DMS79 (cell line): ENCODE measurements around the gene RAB3IL1.
"Not testable (repeated sequence)": the region's sequence is repeated elsewhere in the genome, so short reads cannot be mapped to it uniquely, and the experiment has no call there.

ENCODE experiments used
- DNase-seq: peaks from one replicate; lab custom pipeline; 2025; lab: John Stamatoyannopoulos, UW

RAB3IL1 gene

DNA sequence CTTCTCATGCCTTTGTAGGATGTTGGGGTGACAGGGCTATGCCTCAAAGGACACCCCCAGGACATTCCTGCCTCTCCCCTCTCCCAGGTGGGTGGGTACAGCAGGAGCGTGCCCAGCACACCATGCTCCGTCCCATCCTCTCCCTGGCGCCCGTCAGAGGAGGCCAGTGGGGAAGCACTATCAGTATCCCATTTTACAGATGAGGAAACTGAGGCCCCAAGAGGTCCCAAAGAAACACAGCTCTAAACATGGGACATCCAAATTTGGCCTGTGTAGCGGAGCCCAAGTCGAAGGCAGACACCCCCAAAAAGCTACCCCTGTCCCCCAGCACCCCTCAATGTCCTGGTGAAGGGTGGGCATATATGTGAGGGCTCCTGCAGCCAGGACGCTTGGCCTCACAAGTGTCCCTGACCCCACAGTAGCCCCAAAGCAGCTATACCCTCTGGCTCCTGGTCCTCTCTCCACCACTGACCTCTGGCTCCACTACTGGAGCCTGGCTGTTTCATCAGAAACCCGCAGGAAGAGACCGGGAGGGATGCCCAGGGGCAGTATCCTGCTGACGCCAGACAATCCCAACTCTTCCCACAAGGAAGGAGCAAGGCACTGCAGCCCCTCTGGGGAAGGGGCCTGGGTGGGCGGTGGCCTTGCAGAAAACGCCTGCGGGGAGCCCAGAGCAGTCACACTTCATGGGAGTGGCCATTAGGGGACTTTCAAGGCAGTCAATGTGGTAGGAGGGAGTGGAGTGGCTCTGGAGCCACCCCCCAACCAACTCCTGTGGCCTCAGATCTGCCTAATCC is 31.4 kb downstream of the RAB3IL1 start:
- DNase-seq = no peak

DNA sequence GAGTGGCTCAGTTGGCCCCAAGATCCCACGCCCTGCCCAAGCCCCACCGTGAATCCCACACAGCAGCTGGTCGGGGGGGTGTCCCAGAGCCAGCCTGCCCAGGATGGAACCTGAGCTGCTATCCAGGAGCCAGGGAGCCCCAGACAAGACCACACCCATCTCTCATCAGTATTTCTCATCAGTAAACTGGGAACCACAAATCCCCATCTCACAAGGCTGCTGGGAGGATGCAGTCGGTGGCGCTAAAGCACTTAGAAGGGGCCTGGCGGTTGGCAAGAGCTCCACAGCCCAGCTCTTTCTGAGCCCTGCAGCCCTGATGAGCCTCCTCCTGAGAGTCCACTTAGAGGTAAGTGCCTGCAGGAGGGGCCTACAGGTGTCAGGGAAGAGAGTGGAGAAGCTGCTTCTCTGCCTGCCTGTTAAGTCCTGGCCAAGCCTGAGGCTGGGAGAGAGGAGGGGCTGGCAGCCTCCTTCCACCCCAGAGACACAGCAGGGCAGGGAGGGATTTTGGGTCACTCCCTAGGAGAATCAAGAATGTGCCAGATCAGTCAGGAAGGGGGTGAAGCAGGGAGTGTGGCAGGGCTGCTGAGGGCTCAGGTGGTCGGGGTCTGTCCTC is 32.1 kb downstream of the RAB3IL1 start:
- peak; percentile 93 for DNase-seq

DNA sequence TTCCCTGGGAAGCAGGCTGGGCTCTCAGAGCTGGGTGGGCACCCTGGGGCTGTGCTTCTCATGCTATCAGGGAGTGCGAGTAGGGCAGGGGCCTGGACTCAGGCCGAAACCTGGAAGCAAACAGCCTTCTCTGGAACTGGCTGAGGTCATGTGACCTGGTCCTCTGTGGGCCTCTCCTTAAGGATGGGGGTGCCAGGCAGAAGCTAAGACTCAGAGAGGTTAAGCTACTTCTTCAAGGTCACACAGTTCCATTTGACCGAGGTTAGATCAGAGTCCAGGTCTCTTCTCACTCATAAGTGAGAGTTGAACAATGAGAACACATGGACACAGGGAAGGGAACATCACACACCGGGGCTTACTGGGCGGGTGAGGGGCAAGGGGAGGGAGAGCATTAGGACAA is 33.4 kb downstream of the RAB3IL1 start:
- no peak for DNase-seq

DNA sequence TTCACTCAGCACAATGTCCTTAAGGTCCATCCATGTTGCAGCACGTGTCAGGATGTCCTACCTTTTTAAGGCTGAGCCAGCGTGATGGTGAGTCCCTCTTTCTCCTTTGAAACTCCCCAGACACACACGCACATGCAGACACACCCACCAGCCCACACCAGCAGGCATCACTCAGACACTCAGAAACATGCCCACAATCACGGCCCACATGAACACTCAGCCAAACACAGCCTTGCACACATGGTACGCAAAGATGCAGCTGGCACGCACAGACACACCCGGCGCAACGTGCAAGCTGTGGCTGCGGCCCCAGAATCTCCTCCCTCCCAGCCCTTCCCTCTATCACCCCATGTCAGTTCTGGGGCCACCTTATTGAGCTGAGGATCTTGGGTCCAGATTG is 34.0 kb downstream of the RAB3IL1 start:
- no peak for DNase-seq

DNA sequence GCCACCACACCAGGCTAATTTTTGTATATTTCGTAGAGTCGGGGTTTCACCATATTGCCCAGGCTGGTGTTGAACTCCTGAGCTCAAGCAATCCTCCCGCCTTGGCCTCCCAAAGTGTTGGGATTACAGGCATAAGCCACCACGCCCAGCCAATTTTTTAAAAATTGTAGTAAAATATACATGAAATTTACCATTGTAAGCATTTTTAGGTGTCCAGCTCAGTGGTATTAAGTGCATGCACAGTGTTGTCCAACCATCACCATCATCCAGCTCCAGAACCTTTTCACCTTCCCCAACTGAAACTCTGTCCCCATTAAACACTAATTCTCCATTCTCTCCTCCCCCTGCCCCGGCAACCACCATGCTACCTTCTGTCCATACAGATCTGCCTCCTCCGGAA is 34.5 kb downstream of the RAB3IL1 start:
- DNase-seq = no peak

DNA sequence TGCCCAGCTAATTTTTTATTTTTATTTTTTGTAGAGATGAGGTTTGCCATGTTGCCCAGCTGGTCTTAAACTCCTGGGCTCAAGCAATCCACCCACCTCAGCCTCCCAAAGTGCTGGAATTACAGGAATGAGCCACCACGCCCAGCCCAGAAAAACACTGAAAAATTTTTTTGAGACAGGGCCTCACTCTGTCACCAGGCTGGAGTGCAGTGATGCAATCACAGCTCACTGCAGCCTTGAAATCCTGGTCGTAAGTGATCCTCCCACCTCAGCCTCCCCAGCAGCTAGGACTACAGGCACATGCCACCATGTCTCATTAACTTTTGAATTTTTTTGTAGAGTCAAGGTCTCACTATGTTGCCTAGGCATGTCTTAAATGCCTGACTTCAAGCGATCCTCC is 35.1 kb downstream of the RAB3IL1 start:
- not testable (repeated sequence) for DNase-seq

DNA sequence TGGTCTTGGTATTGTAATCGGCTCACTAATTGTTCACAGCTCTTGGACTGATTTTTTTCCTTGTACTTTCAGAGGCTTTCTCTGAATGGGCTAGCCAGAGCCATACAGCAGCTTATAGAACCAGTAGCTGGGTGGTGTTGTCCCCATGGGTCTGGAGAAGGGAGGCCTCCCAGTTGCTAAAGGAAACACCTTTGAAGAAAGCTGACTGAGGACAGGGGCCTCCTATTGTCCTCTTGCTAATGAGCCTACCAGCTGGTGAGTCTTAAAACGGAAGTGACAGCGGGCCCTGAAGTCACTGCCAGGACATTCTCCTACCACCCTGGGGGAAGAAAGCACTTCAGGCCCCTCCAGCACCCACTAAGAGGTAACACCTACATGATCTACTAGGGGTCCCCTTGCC is 36.0 kb downstream of the RAB3IL1 start:
- no peak for DNase-seq

DNA sequence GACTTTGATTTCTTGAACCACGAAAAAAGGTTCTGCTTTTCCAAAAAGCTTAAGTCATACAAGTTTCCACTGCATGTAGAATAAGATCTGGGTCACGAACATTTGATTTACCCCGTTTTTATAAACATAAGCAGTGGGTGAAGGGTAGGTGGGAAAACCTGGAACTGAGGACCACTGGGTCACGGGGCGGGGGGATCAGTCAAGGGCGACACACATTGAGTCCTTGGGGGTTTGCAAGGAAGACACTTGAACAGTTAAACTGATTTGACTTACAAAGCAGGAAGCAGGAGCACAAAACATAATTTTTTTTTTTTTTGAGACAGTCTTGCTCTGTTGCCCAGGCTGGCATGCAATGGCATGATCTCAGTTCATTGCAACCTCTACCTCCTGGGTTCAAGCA is 36.9 kb downstream of the RAB3IL1 start:
- no peak for DNase-seq

DNA sequence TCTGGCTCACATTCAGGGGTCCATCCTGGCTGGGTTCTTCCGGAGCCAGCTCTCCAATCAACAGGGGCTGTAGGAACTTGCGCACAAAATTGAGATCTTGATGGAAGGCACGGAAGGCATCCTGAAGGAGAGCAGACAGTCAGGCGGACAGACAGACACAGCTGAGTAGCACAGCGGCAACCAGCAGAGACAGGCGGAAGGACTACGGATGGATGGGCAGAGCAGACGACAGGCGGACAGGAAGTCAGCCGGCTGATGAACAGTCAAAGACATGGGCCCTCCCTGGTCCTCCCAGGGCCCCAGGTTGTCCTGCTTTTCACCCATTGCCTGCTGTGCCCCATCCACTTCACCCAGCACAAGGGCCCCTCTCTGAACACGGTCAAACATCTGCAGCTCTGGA is 37.3 kb downstream of the RAB3IL1 start:
- DNase-seq = no peak

DNA sequence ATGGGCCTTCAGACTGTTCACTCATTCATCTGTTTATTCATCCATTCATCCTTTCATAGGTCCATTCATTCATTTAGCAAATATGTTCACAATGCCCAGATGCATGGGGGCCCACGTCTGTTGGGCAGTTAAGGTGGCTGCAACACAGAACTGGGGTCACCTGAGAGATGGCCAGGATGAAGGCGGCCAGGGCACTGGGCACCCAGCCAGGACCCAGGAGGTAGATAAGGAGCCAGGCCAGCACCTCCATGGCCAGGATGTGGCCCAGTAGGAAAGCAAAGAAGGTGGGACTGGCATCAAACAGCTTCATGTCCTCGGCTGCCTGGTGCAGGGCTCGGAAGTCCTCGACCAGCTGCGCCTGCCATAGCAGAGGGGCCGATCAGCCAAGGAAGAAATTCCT is 38.2 kb downstream of the RAB3IL1 start:
- no peak for DNase-seq

DNA sequence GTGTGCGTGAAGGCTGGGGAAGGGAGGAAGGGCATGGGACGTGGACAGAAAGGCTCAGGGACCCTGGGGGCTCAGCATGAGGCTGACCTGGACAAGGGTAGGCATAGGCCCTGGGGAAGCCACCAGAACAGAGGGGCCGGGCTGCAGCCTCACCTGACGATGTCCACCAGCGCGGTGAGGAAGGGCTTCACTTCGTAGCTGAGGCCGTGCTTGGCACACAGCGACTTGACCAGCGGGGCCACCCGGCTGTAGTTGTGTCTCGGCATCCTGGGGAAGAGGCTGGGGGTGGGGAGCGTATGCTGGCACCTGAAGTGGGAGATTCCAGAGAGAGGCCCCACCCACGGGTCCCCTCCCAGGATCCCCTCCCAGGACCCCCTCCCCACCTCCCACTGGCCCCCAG is 41.7 kb downstream of the RAB3IL1 start:
- DNase-seq = no peak

DNA sequence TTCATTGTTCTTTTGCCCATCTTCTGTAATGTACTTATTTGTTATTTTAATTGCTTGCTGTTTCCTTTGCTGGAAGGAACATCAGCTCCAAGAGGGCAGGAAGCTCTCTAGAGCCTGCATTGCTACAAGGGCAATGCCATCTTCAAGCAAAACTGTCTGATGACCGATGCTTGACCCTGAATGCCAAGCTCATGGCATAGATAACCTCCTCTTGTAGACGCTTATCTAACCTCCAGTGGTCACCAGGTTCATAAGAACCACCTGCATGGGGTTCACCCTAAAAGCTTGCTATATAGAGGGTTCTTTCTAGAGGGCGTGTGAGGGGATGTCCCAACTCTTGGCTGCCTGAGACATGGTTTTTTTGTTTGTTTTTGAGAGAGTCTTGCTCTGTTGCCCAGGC is 42.5 kb downstream of the RAB3IL1 start:
- no peak for DNase-seq

DNA sequence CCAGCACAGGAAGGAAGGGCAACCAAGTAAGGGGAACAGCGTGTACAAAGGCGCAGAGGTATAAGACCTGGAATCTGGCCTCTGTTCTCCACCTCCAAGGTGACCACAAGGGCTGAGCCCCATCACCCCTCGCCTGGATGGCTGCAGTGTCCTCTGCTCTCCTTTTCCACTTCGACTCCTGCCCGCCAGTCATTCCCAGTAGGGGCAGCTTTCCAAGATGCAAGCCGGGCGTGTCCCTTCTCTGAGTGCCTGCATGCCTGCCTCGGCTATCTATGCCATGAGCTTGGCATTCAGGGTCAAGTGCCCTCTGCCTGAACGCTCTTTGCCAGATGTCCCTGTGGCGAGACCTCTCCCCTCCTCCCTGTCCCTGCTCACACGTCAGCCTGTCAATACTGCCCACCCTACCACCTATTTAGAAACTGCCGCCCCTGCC is 43.0 kb downstream of the RAB3IL1 start:
- peak; percentile 7 for DNase-seq

DNA sequence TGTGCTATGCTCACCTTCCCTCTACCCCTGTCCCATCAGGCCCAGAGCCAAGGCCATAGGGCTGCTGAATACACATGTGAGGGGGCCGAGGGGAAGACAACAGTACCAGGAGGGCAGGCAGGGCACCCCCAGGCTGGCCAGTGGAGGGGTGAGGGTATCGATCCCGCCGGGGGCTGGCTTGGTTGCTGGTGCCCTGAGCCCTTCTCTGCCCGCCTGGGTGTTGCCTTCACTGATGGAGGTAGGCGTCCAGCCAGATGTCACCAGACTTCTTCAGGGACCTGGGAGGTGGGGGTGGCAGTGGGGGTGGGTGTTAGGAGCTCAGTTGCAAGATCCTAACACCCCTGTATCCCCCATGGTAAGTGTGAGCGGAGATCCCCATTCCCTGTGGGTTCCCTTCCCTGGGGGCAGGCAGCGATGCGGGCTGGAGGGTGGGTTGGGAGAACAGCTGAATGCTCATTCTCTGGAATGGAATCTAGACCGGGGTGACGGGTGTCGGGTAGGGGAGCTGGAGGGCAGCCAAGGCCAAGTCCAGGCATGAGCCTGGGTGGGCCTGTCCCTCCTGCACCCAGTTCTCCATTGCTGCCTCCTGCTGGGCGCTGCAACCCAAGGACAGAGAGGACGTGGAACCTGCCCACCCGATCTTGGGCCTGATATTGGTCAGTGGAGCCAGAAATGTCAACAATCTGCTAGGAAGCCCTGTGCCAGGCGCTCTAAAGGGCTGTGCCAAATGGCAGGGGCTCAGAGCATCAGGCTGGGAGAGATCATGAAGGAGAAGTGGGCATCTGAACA is 43.6 kb downstream of the RAB3IL1 start:
- DNase-seq = no peak

DNA sequence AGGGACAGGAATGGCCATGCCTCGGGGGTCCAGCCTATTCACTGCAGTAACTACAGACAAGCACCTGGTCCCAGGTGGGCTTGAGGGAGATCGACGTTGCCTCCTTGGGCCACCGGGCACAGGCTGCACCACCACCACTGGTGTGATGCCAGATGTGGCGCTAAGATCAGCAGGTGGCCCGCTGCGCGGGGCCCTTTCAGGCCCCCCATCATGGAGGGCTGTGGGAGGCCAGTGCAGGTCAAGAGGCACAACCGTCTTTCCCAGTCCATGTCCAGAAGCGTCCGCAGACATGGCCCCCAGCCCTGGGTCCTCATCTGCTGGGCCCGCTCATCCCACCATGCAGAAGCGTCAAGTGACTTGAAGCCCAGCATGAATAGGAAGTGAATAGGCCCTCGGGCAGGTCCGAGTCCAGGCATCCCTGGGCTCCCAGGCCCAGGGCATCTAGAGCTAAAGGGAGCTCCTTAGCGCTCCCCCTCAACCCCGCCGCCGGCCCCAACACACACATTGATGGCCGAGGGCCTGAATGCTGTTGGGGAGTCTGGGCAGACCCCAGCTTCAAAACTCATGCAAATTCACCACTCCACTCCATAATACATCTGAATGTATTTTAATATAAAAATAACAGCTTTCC is 44.3 kb downstream of the RAB3IL1 start:
- no peak for DNase-seq

DNA sequence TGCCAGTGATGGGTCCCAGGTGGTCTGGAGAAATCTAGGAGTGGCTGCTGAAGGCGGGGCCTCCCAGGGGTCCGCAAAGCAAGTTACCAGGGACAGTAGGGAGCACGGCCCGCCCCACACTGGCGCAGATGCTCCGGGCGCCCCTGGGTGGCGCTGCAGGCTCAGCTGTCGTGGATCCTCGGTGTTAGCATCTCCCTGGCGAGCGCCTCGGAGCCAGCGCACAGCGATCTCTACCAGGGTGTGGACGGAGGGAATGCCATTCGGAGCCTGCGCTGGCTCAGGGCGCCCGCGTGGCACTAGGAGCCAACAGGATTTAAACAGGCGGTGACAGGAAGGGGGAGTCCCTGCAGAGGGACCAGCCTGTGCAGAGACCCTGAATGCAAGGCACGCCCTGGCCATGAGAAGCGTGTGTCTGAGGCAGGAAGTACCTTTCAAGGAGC is 46.2 kb downstream of the RAB3IL1 start:
- peak; percentile 39 for DNase-seq

DNA sequence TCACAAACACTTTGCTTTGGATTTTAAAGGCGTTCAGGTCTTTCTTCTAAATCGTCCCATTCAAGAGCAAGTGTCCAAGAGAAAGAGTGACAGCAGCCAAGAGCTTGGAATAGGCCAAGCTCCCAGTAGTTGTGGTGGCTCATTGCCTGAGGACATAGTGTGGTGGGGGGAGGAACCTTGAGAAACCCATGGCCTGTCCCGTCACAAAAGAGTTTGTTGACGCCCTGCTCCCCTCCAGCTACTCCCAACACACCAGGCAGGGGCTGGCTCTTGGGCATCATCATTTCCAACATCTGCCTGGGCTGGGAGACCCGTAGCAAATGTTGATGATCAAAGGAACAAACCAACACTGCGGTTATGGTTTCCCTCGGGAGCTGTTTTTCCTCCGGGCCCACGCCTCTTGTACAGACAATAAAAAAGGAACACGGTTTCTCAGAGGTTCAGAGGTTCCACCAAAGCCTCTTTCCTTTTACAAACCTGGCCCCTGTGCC is 46.8 kb downstream of the RAB3IL1 start:
- no peak for DNase-seq

DNA sequence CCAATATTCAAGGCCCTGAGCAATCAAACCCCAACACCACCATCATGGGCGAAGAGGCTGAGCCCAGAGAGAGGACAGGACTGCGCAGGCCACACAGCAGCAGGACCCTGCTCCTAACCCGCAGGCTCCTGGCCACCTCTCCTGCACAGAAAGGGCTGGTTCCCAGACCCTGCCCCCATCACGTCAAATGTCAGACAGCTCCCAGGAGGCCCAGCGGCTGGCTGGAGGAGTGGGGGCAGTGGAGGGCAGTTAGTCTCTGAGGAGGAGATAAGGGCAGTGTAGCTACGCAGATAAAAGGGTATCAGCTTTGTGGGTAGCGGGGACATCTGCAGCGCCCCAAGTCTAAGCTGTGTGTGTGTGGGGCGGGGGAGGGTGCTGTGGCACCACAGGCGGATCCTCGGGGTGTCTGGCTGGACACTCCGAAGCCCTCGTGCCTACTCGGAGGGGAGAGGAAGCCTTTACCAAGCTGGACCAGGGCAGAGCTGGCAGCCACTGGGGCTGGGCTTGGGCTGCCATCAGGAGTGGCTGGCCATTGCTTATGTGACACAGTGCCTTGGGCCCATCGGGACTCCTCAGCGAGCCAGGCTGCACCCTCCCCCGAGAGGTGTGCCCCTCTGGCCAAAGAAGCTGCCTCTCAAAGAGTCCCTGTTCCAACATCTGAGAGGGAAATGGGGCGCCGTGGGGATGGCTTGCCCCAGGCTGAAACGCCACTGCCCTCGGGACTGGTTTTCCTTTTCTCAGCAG is 47.5 kb downstream of the RAB3IL1 start:
- no peak for DNase-seq

DNA sequence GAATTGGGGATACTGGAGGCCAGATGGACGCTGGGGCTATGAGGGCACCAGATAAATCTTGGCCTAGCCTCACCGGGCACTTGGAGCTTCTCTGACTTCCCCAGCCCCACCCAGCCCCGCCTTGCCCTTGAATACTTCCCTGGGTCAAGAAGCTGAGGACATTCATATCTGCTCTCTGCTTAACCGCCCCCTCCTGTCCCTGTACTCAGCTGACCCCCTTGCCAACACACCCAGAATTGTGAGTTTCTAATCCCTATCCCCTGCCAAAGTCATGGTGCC is 48.0 kb downstream of the RAB3IL1 start:
- DNase-seq = no peak

DNA sequence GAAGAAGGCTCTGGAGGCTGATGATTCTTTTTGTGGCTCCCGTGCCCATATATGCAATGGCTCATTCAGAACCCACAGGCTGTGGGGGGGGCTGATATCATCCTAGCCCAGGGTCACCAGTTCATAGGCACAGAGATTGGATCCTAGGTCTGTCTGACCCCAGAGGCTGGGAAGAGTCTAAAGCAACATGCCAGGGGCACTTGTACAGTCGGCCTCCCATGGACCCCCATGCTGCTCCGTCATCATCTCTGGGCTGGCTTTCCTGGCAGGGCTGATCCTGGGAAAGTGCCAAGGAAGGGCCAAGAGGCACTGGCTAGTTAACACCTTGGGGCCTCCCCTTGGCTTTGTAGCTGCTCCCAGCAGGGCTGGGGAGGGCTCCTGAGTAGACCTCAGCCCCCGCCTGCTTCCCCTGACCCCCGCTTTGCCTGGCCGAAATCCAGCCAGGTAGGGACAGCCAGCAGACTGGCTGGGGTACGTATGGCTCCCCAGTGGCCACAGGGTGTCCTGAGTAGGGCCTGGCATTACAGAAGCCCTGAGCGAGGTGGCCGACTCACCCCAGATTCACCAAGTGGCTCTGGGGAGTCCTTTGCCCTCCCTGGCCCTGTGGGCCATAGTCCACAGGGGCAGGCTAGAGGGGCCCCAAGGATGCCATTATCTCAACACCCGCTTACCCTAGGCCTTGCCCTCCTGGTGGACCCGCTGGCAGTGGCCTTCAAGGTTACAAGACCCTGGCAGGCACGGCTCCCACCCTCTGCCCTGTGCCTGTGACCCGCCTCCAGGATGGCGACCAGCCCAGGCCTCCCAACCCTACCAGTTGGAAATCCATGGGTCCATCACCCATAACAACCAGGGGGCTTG is 48.6 kb downstream of the RAB3IL1 start:
- DNase-seq = no peak

DNA sequence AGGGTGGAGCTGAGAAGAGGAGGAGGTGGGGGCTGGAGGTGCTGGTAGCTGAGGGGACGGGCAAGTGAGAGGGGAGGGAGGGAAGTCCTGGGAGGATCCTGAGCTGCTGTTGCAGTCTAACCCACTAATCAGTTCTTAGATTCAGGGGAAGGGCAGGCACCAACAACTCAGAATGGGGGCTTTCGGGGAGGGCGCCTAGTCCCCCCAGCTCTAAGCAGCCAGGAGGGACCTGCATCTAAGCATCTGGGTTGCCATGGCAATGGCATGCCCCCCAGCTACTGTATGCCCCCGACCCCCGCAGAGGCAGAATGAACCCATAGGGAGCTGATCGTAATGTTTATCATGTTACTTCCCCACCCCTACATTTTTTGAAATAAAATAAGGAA is 50.4 kb downstream of the RAB3IL1 start:
- DNase-seq = no peak
